IPS DF 4.7 (cell line): ENCODE measurements around the gene INO80C.

Experiments used
- DNase-seq: peaks from one replicate; pipeline ENCODE4 v3.0.0-alpha.2; 2013; ENCODE audit warnings: low spot score; ENCODE audit errors: extremely low read depth

INO80C gene

DNA sequence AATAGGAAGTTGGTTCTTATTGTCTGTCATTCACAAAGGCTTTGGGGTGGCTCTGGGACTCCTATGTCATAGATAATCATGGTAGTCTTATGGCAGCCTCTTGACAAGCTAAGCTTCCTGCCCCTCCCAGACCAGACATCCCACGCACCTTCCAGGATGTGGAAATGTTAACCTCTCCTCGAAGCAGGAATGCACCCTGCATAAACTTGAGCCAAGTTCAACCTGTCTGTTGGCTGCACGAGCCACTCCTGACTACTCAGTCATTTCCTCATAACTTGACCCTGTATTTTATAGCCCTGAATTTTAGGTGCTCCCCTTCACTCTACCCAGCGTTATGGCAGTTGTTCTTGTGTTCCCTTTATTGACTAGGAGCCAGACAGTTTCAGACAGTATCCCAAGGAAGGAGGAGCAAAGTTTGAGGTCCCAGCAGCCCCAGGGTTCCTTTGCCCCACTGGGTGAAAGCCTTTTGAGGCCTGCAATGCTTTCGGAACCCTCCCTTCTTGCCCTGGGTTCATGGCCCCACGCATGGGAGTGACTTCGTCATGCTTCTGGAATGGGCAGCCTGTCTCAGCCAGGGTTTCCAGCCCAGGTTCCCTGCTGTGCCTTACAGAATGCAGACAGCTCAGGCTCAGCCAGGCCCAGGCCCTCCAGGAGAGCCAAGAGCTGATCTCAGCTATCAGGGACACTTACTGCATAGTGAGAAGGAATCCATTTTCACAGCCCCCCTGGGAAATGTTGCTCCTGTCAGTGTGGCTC is 15.6 kb upstream of the INO80C start:
- no peak for DNase-seq

DNA sequence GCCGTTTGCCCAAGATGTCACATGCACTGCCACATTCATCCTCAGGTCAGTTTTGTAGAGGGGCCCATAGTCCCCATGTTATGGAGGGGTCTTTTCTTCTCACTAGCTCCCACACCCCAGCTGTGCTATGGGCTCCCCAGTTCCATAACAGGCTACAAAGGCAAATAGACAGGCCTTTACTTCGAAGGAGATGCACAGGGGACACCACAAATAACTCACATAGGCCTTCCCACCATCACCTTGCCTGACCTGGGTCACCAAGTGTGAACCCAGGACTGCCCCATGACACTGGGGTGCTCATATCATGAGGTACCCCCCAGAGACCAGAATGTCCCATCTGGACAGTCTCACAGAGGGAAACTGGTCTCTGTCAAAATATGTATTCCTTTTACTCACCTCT is 15.0 kb upstream of the INO80C start:
- DNase-seq: no peak

DNA sequence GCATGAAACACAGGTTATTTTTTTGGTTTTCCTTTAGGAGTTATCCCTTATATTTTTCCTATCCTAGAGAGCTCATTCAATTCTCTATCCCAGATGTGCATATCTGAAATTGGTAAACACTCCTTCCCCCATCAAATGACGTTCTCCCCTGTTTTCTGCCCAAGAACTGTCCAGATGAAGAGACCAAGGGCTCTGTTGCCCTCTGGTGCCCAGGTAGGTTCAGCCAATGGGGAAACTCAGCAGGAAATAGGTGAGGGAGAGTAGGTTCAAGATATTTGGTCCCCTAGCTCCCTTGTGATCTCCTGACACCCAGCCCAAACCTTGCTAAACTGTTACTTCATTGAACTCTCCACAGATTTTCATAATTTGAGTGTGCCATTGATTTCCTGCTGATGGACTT is 14.1 kb upstream of the INO80C start:
- DNase-seq: no peak

GRCh38 chr18:35511428-35511827 is 13.7 kb upstream of the INO80C start:
- DNase-seq: no peak

- no peak for DNase-seq
These were observed 12.4 kb upstream of the INO80C start for GRCh38 chr18:35510076-35510651.

- no peak for DNase-seq
These were observed 11.1 kb upstream of the INO80C start for GRCh38 chr18:35508746-35509338.

- DNase-seq: no peak
These were observed 10.3 kb upstream of the INO80C start for GRCh38 chr18:35508030-35508429.

DNA sequence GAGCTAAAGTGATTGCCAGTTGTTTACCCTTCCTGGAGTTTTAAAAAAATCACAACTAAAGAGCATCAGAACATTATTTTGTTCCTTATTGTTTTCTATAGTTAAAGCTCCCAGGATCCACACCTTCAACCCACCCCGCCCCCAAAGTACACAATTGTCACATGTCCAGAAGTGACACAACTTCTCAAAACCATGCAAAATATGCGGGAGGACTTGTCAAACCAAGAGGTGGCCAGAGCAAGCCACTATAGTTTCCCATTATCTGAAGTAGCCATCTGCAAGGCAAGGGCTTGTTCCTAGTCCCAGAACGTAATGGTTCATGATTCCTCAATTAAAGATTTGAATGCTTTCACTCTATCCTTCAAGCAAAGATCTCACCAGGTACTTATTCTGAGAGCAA is 9.9 kb upstream of the INO80C start:
- DNase-seq: no peak

DNA sequence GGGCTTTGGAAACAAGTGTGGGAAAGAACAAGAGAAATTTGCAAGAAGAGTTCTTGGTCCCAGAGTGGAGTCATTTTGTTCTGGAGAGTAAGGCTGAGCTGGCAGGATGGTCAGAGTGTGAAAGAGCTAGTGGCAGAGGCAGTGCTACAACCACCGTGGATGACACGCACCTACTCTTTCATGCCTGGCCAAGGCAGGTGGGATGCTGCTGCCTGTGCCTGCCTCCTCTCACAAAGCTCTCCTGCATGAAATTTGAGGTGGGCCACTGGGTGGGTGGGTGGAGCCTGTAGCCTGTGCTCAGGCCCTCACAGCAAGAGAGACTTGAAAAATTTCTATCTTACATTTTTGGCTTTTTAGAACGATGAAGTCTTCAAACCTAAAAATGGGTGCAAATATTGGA is 9.4 kb upstream of the INO80C start:
- no peak for DNase-seq

GRCh38 chr18:35506024-35506712 is 8.4 kb upstream of the INO80C start:
- DNase-seq: no peak

DNA sequence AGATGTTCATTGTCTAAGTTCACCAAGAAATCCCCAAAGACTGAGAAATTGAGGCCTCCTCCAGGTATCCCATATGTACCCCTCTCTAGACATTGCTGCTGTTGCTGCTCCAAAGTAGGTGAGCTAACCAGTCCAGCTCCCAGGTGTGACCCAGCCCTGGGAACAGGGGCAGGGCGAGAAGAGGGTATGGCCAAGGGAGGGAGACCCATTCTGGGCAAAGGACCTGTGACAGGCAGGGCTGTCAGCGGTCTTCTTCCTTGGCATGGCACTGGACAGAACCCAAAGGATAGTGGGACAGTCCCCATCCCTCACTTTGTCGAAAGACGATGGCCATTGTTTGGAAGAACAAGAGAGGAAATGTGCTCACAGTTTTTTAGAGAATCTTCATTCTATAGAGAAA is 7.2 kb upstream of the INO80C start:
- no peak for DNase-seq

DNA sequence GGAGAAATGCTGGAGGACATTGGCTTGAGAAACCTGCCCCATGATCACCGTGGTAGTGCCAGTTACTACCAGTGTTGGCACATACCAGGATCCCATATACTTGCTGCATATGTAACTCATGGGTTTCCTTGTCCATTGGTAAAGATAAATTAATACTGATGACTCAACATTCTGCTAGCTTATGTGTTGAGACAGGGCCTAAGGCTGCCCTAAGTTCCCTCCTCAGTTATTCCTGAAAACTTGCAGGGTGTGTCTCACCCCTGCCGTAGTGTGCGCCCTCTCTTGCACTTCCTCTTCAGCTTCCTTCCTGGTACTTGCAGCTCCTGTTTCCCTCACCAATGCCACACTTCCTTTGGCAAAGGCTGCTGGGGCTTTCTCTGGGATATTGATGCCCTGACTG is 4.3 kb upstream of the INO80C start:
- DNase-seq: no peak

DNA sequence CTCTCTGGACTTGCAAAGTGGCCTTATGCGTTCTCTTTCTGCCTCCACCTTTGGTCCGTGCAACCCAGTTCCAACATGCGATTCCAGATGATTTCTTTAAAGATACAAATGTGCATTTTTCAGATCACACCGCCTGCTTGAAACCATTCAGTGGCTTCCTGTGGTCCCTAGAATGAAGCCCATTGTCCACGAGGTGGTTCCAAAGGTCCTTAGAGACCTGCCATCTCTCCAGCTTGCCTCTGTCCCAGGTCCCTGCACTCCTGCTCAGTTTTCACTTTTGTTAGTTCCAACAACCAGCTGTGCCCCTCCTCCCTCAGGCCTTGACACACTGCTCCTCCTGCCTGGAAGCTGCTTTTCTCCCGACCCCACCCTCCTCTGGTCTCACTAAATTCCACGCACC is 3.6 kb upstream of the INO80C start:
- DNase-seq: no peak

- no peak for DNase-seq
These were observed 2.4 kb upstream of the INO80C start for GRCh38 chr18:35500113-35500512.

- no peak for DNase-seq
These were observed 762 bp downstream of the INO80C start for GRCh38 chr18:35497027-35497369.

DNA sequence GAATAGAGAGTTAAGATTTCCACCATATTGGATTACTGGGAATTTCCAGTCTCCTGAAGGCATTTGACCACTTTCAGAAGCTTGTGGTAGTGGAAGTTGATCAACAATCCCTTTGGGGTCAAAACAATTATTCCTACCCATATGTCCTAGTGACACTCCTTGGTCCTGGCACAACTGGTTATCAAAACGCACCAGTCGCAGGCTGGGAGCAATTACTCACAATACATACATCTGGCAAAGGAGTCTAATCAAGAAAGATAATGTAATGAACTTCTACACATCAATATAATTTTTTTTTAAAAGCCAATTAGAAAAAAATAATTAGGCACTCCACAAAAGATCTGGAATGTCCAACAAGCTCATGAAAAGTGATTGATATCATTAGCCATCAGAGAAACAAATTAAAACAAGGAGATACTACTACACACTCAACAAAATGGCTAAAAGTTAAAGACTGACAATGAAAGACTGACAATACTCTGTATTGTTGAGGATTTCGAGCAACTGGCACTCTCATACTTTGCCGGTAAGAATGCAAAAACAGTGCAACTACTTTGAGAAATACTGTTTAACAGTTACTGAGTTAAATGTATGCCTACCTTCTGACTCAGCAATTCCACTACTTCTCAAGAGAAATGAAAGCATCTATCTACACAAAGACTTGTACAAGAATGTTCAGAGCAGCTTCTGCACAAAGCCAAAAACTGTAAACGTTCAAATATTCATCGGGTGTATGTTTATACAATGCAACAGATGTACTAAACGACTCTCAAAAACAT is 2.0 kb downstream of the INO80C start:
- no peak for DNase-seq

- no peak for DNase-seq
These were observed 3.2 kb downstream of the INO80C start for GRCh38 chr18:35494251-35495220.

- DNase-seq: no peak
These were observed 6.1 kb downstream of the INO80C start for GRCh38 chr18:35491700-35492077.

- DNase-seq: no peak
These were observed 6.7 kb downstream of the INO80C start for GRCh38 chr18:35490894-35491699.
